ENCODE results near the gene ZNF57. TPM values are rescaled to one million over a fixed set of nuclear protein-coding genes. Genes with fewer than 3 reads are reported as not detected.
A peak's percentile ranks its signal among the peaks of the same experiment; 100 is the strongest.

The ZNF57 gene
- total RNA-seq (1 to 10 TPM; 3.7 to 6.5 (median 5.1) TPM), polyA plus RNA-seq (1 to 10 TPM; 4.7 TPM)
- long read RNA-seq, donor 1, transcript ZNF57-201 (4 exons, 2,003 nt): major isoform, 46 of 49 reads
- long read RNA-seq, donor 1, partial matches to known transcripts: 0 of 49 reads
- long read RNA-seq, donor 1, other reads (novel, unspliced or antisense): 2 of 49 reads
- long read RNA-seq, donor 2, transcript ZNF57-201 (4 exons, 2,003 nt): major isoform, 5 of 10 reads
- long read RNA-seq, donor 2, partial matches to known transcripts: 0 of 10 reads
- long read RNA-seq, donor 2, other reads (novel, unspliced or antisense): 5 of 10 reads
- long read RNA-seq, donor 3, transcript ZNF57-201 (4 exons, 2,003 nt): major isoform, 11 of 11 reads
- long read RNA-seq, donor 3, partial matches to known transcripts: 0 of 11 reads
- long read RNA-seq, donor 3, other reads (novel, unspliced or antisense): 0 of 11 reads

DNA sequence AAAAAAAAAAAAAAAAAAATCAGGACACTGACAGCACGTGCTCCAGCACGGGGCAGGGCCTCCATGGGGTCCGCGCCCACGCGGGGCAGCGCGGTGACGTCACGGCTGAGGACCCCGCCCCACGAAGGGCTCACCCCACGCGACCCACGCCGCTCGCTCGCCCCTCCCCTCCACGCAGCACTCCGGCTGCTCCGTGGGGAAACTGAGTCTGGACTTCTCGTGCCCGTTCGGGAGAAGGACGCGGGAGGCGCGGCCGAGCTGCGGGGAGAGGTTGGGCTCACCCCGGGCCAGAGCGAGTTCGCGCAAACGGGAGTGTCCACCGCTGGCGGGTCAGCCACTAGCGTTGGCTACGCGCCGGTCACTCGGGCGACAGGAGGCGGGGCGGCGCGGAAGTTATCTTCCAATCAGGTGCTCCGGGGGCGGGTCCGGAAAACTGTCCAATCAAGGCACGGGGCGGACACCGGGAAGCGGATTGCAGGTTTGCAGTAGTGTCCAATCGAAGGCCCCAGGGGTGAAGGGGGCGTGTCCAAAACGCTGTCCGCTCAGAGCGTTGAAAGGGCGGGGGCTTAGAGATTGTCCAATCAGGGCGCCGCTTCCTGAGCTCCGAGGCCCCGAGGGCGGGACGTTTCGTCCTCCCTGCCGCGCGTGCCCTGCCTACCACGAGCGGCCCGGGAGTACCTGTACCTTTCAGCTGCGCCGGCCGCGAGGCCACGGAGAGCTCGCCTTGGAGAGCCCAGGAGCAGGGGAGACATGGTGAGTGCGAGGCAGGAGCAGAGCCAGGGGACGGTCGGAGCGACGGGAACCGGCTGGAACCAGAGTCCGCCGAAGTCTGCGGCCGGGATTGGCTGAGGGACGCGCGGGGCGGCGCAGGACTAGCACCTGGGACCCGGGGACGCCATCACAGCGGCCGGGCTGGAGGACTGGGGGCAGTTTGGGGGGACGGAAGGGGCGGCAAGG lies at the start of gene ZNF57:
TSS of gene ZNF57 (plus strand) at position 633 of the 957 bp plus-strand sequence. CDS start at position 751, 118 bp downstream.
- intact Hi-C loops (cut with DNase I): no loop called here
- TF ChIP-seq EP300 (IDR thresholded peaks at IDR 0.05) (no peak), POLR2A (IDR thresholded peaks at IDR 0.05) (no peak), CTCF (IDR thresholded peaks at IDR 0.05) (peak in 1 of 3 donors; percentile 14)

DNA sequence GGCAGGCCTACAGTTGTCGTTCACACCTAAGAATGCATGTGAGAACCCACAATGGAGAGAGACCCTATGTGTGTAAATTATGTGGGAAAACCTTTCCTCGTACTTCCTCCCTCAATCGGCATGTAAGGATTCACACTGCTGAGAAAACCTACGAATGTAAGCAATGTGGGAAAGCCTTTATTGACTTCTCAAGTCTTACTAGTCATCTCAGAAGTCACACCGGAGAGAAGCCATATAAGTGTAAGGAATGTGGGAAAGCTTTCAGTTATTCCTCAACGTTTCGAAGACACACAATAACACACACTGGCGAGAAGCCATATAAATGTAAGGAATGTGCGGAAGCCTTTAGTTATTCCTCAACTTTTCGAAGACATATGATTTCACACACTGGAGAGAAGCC lies 48.1 kb upstream of the ZNF57 start:
- intact Hi-C loops (cut with DNase I): no loop called here
- H3K36me3 ChIP-seq: peaks cover 4% of the 10 kb centered on the region

More for the DNA sequence above, at the start of gene ZNF57:
- peak; percentile 99 to 100 (median 100) for DNase-seq
- Histone ChIP-seq H3K4me3 (peak within 1 kb of the TSS; percentile 56), H3K9me3 (no peaks in the 10 kb centered on the region), H3K4me1 (ENCODE audit: insufficient read depth) (peaks cover 8% of the 10 kb centered on the region), H3K27ac (peak within 1 kb of the TSS in 1 of 2 donors; percentile 56), H3K36me3 (no peaks in the 10 kb centered on the region), H3K27me3 (no peaks in the 10 kb centered on the region)
- 0 to 1% (median 0%) methylated on average over 79 to 99 of the region's 100 CpGs for WGBS, 3 donors

GRCh38 chr19:2853015-2853606 lies 47.6 kb upstream of the ZNF57 start:
- WGBS, 3 donors: 97 to 98% (median 98%) methylated on average over 11 of the region's 11 CpGs
- H3K36me3 ChIP-seq: peaks cover 4% of the 10 kb centered on the region
- intact Hi-C loops (cut with DNase I): no loop called here

More for the DNA sequence above, 48.1 kb upstream of the ZNF57 start:
- H3K4me3 ChIP-seq: no peak overlapping the region
- TF ChIP-seq POLR2A (IDR thresholded peaks at IDR 0.05): no peak
- no peaks in the 10 kb centered on the region for H3K27me3 ChIP-seq
- no peaks in the 10 kb centered on the region for H3K4me1 ChIP-seq (ENCODE audit: insufficient read depth)
- WGBS, 3 donors: 98 to 99% (median 98%) methylated on average over 10 of the region's 10 CpGs
- peaks cover 0 to 50% of the 10 kb centered on the region in 2 donors for H3K9me3 ChIP-seq
- no peak overlapping the region for H3K27ac ChIP-seq
- DNase-seq: no peak

GRCh38 chr19:2854849-2855248 lies 45.9 kb upstream of the ZNF57 start:
- H3K27me3 ChIP-seq: no peaks in the 10 kb centered on the region
- no peak overlapping the region for H3K4me3 ChIP-seq
- intact Hi-C loops (cut with DNase I): no loop called here
- no peak for TF ChIP-seq CTCF (IDR thresholded peaks at IDR 0.05)
- TF ChIP-seq POLR2A (IDR thresholded peaks at IDR 0.05): no peak
- TF ChIP-seq EP300 (IDR thresholded peaks at IDR 0.05): no peak
- peaks cover 0 to 39% of the 10 kb centered on the region in 2 donors for H3K9me3 ChIP-seq
- no peak for DNase-seq
- no peak overlapping the region for H3K27ac ChIP-seq
- 97 to 100% (median 99%) methylated on average over 3 of the region's 3 CpGs for WGBS, 3 donors
- H3K4me1 ChIP-seq (ENCODE audit: insufficient read depth): no peaks in the 10 kb centered on the region
- H3K36me3 ChIP-seq: peaks cover 4% of the 10 kb centered on the region

More at GRCh38 chr19:2853015-2853606, 47.6 kb upstream of the ZNF57 start:
- no peak for DNase-seq
- Histone ChIP-seq H3K27me3 (no peaks in the 10 kb centered on the region), H3K4me3 (no peak overlapping the region), H3K9me3 (peaks cover 0 to 50% of the 10 kb centered on the region in 2 donors), H3K27ac (no peak overlapping the region), H3K4me1 (ENCODE audit: insufficient read depth) (no peaks in the 10 kb centered on the region)
- no peak for TF ChIP-seq EP300 (IDR thresholded peaks at IDR 0.05)
- no peak for TF ChIP-seq POLR2A (IDR thresholded peaks at IDR 0.05)
- TF ChIP-seq CTCF (IDR thresholded peaks at IDR 0.05): no peak
